Coronary artery (tissue), 2 donors: ENCODE measurements around the gene THOC6.

Experiments
- DNase-seq: peaks from one replicate; pipeline ENCODE4 v3.0.0-alpha.2; 2017; ENCODE audit warnings: low spot score
- H3K27ac ChIP-seq, 2 donors: fragments of 200-600 bp; sonication (generic); one replicate each; pipeline ENCODE4 v1.5.1; 2016 to 2019
- H3K4me3 ChIP-seq: fragments of 200-600 bp; sonication (generic); 2 replicates; pipeline ENCODE4 v1.5.1; 2016; ENCODE audit warnings: mild to moderate bottlenecking, moderate library complexity
- TF ChIP-seq, protein P1 (sequence below): fragments of 200-600 bp; sonication (generic); IDR thresholded peaks from one replicate; pipeline ENCODE4 v1.5.1; 2019; ENCODE audit warnings: antibody characterized with exemption

Gene THOC6

DNA sequence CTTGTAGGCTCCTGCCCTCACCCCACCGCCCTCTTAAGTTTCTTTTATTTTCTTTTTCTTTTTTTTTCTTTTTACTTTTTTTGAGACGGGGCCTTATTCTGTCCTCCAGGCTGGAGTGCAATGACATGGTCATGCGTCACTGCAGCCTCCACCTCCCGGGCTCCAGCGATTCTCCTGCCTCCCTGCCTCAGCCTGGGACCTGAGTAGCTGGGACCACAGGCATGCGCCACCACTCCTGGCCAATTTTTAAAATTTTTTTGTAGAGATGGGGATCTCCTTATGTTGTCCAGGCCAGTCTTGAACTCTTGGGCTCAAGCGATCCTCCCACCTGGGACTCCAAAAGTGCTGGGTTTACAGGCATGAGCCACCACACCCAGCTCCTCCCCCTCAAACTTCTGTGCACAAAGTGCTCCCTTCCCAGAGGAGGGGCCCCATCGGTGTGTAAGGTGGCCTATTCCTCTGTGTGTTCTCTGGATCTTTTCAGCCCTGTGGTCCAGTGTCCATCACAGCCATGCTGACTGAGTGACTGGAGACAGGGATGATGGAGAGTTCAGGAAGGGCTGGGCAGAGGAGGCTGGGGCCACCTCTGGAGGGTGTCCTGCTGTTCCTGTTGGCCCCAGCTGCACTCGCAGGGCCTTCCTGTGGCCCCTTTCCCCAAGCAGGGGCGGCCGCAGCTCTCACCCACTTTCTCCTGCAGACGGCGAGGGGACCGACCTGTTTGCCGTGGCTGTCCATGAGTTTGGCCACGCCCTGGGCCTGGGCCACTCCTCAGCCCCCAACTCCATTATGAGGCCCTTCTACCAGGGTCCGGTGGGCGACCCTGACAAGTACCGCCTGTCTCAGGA lies 32.7 kb downstream of the THOC6 start:
- no peak overlapping the region for H3K27ac ChIP-seq
- no peak overlapping the region for H3K4me3 ChIP-seq
- TF ChIP-seq, protein P1, sequence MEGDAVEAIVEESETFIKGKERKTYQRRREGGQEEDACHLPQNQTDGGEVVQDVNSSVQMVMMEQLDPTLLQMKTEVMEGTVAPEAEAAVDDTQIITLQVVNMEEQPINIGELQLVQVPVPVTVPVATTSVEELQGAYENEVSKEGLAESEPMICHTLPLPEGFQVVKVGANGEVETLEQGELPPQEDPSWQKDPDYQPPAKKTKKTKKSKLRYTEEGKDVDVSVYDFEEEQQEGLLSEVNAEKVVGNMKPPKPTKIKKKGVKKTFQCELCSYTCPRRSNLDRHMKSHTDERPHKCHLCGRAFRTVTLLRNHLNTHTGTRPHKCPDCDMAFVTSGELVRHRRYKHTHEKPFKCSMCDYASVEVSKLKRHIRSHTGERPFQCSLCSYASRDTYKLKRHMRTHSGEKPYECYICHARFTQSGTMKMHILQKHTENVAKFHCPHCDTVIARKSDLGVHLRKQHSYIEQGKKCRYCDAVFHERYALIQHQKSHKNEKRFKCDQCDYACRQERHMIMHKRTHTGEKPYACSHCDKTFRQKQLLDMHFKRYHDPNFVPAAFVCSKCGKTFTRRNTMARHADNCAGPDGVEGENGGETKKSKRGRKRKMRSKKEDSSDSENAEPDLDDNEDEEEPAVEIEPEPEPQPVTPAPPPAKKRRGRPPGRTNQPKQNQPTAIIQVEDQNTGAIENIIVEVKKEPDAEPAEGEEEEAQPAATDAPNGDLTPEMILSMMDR, result no peak
- DNase-seq, result no peak

DNA sequence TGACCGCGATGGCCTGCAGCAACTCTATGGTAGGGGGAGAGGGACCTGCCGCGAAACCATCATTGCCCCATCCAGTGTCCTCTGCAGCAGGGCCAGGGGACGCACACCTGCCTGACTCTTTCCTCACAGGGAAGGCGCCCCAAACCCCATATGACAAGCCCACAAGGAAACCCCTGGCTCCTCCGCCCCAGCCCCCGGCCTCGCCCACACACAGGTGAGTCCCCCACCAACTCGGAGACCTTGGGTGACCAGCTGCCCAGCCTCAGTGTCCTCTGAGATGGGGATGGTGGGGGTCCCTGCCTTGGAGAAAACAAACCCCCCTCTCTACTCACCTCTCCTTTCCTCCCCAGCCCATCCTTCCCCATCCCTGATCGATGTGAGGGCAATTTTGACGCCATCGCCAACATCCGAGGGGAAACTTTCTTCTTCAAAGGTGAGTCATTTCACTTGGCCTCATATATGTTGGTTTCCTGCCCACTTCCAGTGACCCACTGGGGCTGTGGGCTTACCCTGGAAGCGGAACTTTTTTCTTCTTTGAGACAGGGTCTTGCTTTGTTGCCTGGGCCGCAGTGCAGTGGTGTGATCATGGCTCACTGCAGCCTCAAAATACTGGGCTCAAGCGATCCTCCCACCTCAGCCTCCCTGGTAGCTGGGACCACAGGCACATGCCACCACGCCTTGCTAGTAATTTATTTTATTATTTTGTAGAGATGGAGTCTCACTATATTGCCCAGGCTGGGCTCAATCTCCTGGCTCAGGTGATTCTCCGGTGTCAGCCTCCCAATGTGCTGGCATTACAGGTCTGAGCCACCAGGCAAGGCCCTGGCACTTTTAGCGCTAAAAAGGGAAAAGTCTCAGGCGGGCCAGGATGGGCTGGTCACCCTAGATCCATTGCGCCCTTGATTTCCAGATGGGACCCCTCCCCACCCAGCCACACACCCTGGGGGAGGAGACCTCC lies 33.6 kb downstream of the THOC6 start:
- H3K27ac ChIP-seq, result no peak overlapping the region
- no peak for DNase-seq
- TF ChIP-seq, protein P1, result no peak
- no peak overlapping the region for H3K4me3 ChIP-seq

DNA sequence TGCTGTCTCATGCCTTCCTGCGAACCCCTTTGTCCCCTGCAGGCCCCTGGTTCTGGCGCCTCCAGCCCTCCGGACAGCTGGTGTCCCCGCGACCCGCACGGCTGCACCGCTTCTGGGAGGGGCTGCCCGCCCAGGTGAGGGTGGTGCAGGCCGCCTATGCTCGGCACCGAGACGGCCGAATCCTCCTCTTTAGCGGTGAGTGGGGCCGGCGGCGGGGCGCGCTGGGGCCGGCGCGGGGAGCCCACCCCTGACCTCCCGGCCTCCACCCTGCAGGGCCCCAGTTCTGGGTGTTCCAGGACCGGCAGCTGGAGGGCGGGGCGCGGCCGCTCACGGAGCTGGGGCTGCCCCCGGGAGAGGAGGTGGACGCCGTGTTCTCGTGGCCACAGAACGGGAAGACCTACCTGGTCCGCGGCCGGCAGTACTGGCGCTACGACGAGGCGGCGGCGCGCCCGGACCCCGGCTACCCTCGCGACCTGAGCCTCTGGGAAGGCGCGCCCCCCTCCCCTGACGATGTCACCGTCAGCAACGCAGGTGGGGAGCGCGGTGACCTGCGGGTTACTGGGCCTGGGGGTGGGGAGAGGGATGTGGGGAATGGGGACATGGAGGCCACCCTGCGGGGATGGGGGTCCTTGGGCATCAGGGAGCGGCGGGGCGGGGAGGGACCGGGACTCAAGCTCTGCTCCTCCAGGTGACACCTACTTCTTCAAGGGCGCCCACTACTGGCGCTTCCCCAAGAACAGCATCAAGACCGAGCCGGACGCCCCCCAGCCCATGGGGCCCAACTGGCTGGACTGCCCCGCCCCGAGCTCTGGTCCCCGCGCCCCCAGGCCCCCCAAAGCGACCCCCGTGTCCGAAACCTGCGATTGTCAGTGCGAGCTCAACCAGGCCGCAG lies 34.5 kb downstream of the THOC6 start:
- H3K4me3 ChIP-seq, result peak overlapping the region; percentile 91
- H3K27ac ChIP-seq, result peak overlapping the region; percentile 44 to 80
- TF ChIP-seq, protein P1, result no peak
- no peak for DNase-seq

DNA sequence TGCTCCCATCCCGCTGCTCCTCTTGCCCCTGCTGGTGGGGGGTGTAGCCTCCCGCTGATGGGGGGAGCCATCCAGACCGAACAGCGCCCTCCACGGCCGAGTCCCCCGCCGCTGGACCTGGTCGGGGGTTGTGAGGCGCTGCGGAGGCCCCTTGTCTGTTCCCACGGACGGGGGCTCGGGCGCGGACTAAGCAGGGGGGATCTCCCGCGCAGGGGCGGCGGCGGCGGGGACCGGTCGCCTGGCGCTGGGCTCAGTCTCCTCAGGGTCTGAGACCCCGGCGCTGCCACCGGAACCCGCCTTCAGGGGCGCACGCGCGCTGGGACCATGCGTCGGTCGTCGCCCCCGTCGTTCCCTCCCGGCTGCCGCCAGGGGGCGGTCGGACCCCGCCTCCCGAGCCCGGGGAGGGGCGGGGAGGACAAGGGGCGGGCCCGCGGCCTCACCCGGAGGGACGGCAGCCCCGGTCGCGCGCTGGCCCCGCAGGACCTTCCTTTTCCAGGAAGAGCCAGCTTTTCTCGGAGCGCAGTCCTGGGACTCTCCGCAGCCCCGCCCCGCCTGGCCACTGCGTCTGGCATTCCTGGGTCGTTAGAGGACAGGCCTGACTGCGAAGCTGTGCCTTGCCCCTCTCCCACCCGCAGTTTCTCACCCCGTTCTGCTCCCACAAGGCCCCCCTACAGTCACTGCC lies 35.3 kb downstream of the THOC6 start:
- DNase-seq, result peak; percentile 90
- Histone ChIP-seq H3K27ac (peak overlapping the region; percentile 44 to 80), H3K4me3 (peak overlapping the region; percentile 91)
- TF ChIP-seq, protein P1, result peak; percentile 93

DNA sequence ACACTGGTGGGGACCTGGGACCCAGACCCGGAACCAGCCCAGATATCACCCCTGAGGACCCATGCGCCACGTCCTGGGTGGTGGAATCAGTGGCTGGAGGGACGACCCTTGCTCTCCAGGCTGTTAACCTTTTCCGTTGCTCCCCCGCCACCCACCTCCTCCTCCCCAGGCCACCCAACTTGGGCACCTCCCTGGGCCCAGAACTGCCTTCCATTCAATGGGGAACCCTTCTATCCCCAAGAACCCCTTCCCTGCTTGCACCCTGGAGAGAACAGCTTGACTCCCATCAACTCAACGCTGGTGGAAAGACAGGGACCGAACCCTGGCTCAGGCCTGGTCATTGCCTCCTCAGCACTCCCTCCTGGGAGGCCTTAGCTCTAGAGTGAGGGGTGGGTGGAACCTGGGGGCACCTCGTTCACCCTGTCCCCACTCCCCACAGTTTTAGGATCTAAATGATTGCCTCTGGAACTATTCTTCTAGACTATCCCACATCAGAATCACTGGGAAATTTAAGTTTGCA lies 35.9 kb downstream of the THOC6 start:
- peak overlapping the region; percentile 91 for H3K4me3 ChIP-seq
- H3K27ac ChIP-seq, result peak overlapping the region; percentile 26 to 80
- TF ChIP-seq, protein P1, result no peak
- no peak for DNase-seq
